Mesodermal cell (in vitro differentiated cells): ENCODE measurements around the gene PTGES3L.
"Not testable (repeated sequence)": the region's sequence is repeated elsewhere in the genome, so short reads cannot be mapped to it uniquely, and the experiment has no call there.

ENCODE experiments used
- H3K27ac ChIP-seq: 2 replicates; pipeline ENCODE4 v1.7.0; 2013; ENCODE audit warnings: mild to moderate bottlenecking, low read depth, low read length, moderate library complexity; ENCODE audit not compliant: severe bottlenecking
- H3K36me3 ChIP-seq: 2 replicates; pipeline ENCODE4 v1.7.1; 2013; ENCODE audit warnings: mild to moderate bottlenecking, low read length, moderate library complexity; ENCODE audit not compliant: control insufficient read depth, insufficient read depth
- H3K4me1 ChIP-seq: one replicate; pipeline ENCODE4 v1.7.1; 2013; ENCODE audit warnings: mild to moderate bottlenecking, low read length; ENCODE audit not compliant: insufficient read depth, control insufficient read depth, poor library complexity, severe bottlenecking
- H3K4me3 ChIP-seq: 2 replicates; pipeline ENCODE4 v1.7.0; 2013; ENCODE audit warnings: low read length, control low read depth, mild to moderate bottlenecking; ENCODE audit not compliant: insufficient read depth, poor library complexity, severe bottlenecking; ENCODE audit errors: extremely low read depth
- H3K9me3 ChIP-seq: 2 replicates; pipeline ENCODE4 v1.7.1; 2013; ENCODE audit warnings: mild to moderate bottlenecking, low read length, moderate library complexity; ENCODE audit not compliant: control insufficient read depth
- WGBS, 2 experiments: methylation state at CpG; one replicate each; pipeline ENCODE4 v1.1.5; 2013; ENCODE audit warnings: missing lambda C conversion rate in 2 of 2; ENCODE audit not compliant: insufficient coverage in 2 of 2; 5-methylcytosine and 5-hydroxymethylcytosine counted together

Gene PTGES3L

GRCh38 chr17:43013296-43013695, 33.4 kb upstream of the PTGES3L start:
- H3K36me3 ChIP-seq, result peaks cover 40% of the 10 kb centered on the region
- no peak overlapping the region for H3K4me3 ChIP-seq
- no peak overlapping the region for H3K27ac ChIP-seq
- no peaks in the 10 kb centered on the region for H3K9me3 ChIP-seq
- WGBS, 2 experiments, result 91 to 99% methylated on average over 7 to 8 of the region's 8 CpGs
- peaks cover 33% of the 10 kb centered on the region for H3K4me1 ChIP-seq

GRCh38 chr17:43011728-43012472, 32.0 kb upstream of the PTGES3L start:
- no peak overlapping the region for H3K27ac ChIP-seq
- peaks cover 27% of the 10 kb centered on the region for H3K36me3 ChIP-seq
- no peak overlapping the region for H3K4me3 ChIP-seq
- H3K4me1 ChIP-seq, result peaks cover 28% of the 10 kb centered on the region
- 88 to 94% methylated on average over 9 to 14 of the region's 15 CpGs for WGBS, 2 experiments
- no peaks in the 10 kb centered on the region for H3K9me3 ChIP-seq

GRCh38 chr17:43010667-43011308, 30.9 kb upstream of the PTGES3L start:
- Histone ChIP-seq H3K4me3 (no peak overlapping the region), H3K9me3 (no peaks in the 10 kb centered on the region), H3K36me3 (peaks cover 16% of the 10 kb centered on the region), H3K4me1 (peaks cover 24% of the 10 kb centered on the region), H3K27ac (no peak overlapping the region)
- WGBS, 2 experiments, result 94 to 100% methylated on average over 4 to 5 of the region's 5 CpGs

GRCh38 chr17:43006639-43007551, 27.0 kb upstream of the PTGES3L start, which contains the start of gene IFI35:
Gene IFI35 (plus strand): TSS chr17:43006784. CDS start chr17:43006948, 164 bp downstream.
- H3K9me3 ChIP-seq, result no peaks in the 10 kb centered on the region
- peaks cover 22% of the 10 kb centered on the region for H3K4me1 ChIP-seq
- H3K27ac ChIP-seq, result peak within 1 kb of the TSS; percentile 76
- 19 to 46% methylated on average over 10 to 12 of the region's 18 CpGs for WGBS, 2 experiments
- H3K4me3 ChIP-seq, result peak within 1 kb of the TSS; percentile 11
- peaks cover 27% of the 10 kb centered on the region for H3K36me3 ChIP-seq

- peaks cover 35% of the 10 kb centered on the region for H3K4me1 ChIP-seq
- 90 to 95% methylated on average over 4 to 5 of the region's 5 CpGs for WGBS, 2 experiments
- H3K4me3 ChIP-seq, result no peak overlapping the region
- no peak overlapping the region for H3K27ac ChIP-seq
- peaks cover 54% of the 10 kb centered on the region for H3K36me3 ChIP-seq
- no peaks in the 10 kb centered on the region for H3K9me3 ChIP-seq
These were observed 23.8 kb upstream of the PTGES3L start for GRCh38 chr17:43003542-43004172.

- Histone ChIP-seq H3K27ac (peak overlapping the region; percentile 23), H3K4me1 (peaks cover 31% of the 10 kb centered on the region), H3K36me3 (peaks cover 54% of the 10 kb centered on the region)
- not testable (repeated sequence) for H3K9me3 ChIP-seq, H3K4me3 ChIP-seq
- 96% methylated on average over 13 of the region's 13 CpGs for WGBS, 2 experiments
These were observed 21.0 kb upstream of the PTGES3L start for GRCh38 chr17:43000894-43001293.

GRCh38 chr17:42999003-42999525, 19.2 kb upstream of the PTGES3L start:
- peaks cover 31% of the 10 kb centered on the region for H3K4me1 ChIP-seq
- peak overlapping the region; percentile 99 for H3K27ac ChIP-seq
- peaks cover 58% of the 10 kb centered on the region for H3K36me3 ChIP-seq
- H3K4me3 ChIP-seq, result peak overlapping the region; percentile 92
- H3K9me3 ChIP-seq, result no peaks in the 10 kb centered on the region
- WGBS, 2 experiments, result 6 to 23% methylated on average over 5 to 7 of the region's 10 CpGs

GRCh38 chr17:42997984-42998938, 18.4 kb upstream of the PTGES3L start, which contains the start of gene RPL27:
Gene RPL27 (plus strand): TSS chr17:42998419. CDS start chr17:42998751, 332 bp downstream.
- peak within 1 kb of the TSS; percentile 99 for H3K27ac ChIP-seq
- H3K4me1 ChIP-seq, result peaks cover 25% of the 10 kb centered on the region
- H3K9me3 ChIP-seq, result no peaks in the 10 kb centered on the region
- peak within 1 kb of the TSS; percentile 92 for H3K4me3 ChIP-seq
- 0 to 1% methylated on average over 42 to 46 of the region's 49 CpGs for WGBS, 2 experiments
- H3K36me3 ChIP-seq, result peaks cover 57% of the 10 kb centered on the region

GRCh38 chr17:42997390-42997983, 17.6 kb upstream of the PTGES3L start:
- no peaks in the 10 kb centered on the region for H3K9me3 ChIP-seq
- H3K4me3 ChIP-seq, result peak overlapping the region; percentile 32
- H3K4me1 ChIP-seq, result peaks cover 23% of the 10 kb centered on the region
- 50% methylated on average over 1 to 3 of the region's 5 CpGs for WGBS, 2 experiments
- H3K27ac ChIP-seq, result peak overlapping the region; percentile 99
- H3K36me3 ChIP-seq, result peaks cover 57% of the 10 kb centered on the region
